GM12875 (cell line): ENCODE measurements around the gene HNRNPM.
A peak's percentile ranks its signal among the peaks of the same experiment; 100 is the strongest.

ENCODE experiments used
- H3K4me3 ChIP-seq: one replicate; pipeline ENCODE4 v1.5.1; 2011; ENCODE audit warnings: low read depth, low read length, control low read depth
- TF ChIP-seq, protein P1 (sequence below): IDR thresholded peaks from 2 replicates; pipeline ENCODE4 v1.5.1; 2011; ENCODE audit warnings: low read depth, mild to moderate bottlenecking, control low read depth, inconsistent platforms, low read length, moderate library complexity, borderline replicate concordance; ENCODE audit not compliant: insufficient read depth

HNRNPM gene

DNA sequence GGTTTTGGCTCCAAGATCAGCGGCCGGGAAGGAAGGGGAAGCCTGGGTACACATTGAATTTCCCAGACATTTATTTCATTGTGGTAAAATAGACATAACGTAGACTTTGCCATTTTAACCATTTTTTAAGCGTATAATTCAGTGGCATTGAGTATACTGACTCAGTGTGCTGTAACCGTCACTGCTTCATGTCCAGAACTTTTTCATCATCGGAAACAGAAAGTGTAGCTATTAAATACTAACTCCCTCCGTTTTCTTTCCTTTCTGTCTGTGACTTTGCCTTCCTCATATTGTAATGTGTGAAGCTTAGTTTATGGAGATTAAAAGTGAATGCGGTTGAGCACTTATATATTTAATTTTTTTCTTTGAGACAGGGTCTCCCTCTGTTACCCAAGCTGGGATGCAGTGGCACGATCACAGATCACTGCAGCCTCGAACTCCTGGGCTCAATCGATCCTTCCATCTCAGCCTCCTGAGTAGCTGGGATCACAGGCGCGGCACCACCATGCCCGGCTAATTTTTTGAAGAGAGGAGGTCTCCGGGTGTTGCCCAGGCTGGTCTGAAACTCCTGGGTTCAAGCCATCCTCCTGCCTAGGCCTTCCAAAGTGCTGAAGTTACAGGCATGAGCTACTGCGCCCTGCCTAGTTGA, 1.4 kb downstream of the HNRNPM start:
- peak overlapping the region; percentile 99 for H3K4me3 ChIP-seq
- TF ChIP-seq, protein P1, sequence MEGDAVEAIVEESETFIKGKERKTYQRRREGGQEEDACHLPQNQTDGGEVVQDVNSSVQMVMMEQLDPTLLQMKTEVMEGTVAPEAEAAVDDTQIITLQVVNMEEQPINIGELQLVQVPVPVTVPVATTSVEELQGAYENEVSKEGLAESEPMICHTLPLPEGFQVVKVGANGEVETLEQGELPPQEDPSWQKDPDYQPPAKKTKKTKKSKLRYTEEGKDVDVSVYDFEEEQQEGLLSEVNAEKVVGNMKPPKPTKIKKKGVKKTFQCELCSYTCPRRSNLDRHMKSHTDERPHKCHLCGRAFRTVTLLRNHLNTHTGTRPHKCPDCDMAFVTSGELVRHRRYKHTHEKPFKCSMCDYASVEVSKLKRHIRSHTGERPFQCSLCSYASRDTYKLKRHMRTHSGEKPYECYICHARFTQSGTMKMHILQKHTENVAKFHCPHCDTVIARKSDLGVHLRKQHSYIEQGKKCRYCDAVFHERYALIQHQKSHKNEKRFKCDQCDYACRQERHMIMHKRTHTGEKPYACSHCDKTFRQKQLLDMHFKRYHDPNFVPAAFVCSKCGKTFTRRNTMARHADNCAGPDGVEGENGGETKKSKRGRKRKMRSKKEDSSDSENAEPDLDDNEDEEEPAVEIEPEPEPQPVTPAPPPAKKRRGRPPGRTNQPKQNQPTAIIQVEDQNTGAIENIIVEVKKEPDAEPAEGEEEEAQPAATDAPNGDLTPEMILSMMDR, result no peak

DNA sequence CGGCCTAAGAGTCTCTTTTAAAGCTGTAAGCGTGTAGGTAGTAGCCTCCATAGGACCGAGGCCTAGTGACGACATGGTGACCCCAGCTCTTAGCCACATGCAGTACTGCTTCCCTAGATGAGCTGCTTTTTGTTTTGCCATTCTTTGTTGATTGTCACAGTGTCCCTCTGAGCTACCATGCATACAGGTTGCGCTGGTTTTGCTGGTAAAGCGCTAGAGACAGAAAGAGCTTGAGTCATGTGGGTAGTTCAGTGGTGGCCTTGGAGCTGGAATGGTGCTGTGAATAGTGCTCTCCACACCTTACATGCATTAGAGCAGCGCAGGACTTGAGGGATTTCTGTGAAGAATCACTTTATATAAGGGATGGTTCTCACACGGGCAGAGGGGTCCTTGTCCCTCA, 5.1 kb downstream of the HNRNPM start:
- TF ChIP-seq, protein P1, result no peak

DNA sequence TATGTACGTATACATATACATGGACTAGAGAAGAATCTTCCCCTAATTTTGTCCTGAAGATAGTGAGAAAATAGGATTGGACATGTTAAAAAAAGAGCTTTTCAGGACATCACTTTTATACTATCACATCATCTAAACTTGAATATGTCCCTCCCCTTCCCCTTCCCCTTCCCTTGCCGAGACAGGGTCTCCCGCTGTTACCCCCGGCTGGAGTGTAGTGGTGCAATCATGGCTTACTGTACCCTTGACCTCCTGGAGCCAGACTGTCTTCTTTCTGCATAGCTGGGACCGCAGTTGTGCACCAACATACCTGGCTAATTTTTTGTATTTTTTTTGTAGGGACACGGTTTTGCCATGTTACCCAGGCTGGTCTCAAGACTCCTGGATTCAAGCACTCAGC, 6.6 kb downstream of the HNRNPM start:
- TF ChIP-seq, protein P1, result no peak
- no peak overlapping the region for H3K4me3 ChIP-seq

More for the DNA sequence above, 5.1 kb downstream of the HNRNPM start:
- no peak overlapping the region for H3K4me3 ChIP-seq

DNA sequence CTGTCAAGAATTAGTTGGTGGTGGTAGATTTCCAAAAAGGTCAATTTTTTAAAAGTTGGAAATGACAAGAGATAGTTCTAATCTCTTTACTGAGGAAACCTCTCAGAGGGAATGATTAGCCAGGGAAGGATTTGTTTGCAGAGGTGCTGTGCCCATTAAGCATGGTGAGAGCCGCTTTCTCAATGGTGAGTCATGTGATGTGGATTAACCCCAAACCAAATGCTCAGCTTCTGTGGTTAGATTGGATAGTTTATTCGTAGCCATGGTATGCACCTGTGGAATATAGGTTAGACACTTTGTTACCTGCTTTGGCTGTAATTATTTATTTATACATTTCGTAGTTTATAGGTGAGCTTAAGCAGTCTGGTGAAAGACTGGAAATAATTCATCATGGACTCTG, 7.1 kb downstream of the HNRNPM start:
- TF ChIP-seq, protein P1, result no peak

DNA sequence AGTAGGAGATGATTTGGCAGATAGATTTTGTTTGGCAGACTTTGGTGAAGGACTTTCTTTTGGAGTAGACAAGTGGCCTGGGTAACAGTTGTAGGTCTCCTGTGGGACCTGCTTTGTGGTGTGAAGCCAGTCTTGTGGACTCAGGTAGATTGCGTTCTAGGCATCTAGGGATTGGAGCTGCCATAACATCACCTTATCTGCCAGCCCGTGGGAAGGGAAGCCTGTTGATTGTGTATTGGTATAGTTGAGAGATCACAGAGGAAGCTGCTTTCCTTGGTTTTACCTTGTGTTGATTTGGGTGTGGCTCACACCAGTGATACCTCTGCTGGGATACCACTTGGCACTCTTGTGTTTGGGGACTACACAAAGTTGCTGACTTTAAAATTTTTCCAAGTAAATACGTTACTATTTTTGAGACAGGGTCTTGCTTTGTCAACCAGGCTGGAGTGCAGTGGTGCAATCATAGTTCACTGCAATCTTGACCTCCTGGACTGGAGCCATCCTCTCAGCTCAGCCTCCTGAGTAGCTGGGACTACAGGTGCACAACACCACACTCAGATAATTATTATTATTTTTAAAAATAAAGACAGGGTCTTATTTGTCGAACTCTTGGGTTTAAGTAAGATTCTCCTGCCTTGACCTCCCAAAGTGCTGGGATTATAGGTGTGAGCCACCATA, 7.8 kb downstream of the HNRNPM start:
- no peak overlapping the region for H3K4me3 ChIP-seq
- TF ChIP-seq, protein P1, result no peak

More for the DNA sequence above, 7.1 kb downstream of the HNRNPM start:
- H3K4me3 ChIP-seq, result no peak overlapping the region

DNA sequence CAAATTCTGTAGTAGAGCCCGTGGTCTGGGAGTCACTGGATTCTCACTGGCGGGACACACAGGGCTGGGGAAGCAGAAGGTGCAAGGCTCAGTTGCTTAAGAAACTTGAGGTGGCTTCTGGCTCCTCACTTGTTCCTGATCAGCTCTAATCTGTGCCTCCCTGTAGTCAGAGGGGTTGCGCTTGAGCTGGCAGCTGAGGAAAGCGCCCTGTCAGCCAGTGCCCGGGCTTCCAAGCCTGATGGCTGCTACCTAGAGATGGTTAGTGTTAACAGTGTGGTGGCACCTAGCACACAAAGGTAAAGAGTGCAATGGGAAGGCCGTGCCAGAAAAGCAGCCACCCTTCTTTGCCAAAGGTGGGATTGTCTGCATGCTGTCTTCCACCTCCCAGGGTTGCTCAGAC, 8.8 kb downstream of the HNRNPM start:
- no peak overlapping the region for H3K4me3 ChIP-seq
- TF ChIP-seq, protein P1, result no peak

DNA sequence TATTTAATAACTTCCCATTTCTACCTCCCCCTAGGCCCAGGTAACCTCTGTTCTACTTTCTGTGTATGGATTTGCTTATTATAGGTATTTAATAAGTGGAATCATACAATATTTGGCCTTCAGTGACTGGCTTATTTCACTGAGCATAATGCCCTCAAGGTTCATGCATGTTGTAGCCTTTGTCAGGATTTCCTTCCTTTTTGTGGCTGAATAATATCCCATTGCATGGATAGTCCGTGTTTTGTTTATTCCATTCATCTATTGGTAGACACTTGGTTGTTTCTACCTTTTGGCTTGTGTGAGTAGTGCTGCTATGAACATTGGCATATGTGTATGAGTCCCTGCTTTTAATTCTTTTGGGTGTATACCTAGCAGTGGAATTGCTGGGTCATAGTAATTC, 9.4 kb downstream of the HNRNPM start:
- no peak overlapping the region for H3K4me3 ChIP-seq
- TF ChIP-seq, protein P1, result no peak
